K562 (cell line): ENCODE measurements around the gene PLXDC1. TPM values are rescaled to one million over a fixed set of nuclear protein-coding genes. Genes with fewer than 3 reads are reported as not detected.

Experiments used
- ADNP ChIP-seq: fragments of 200-800 bp; sonication (Bioruptor generic); IDR thresholded peaks from 2 replicates; pipeline ENCODE4 v1.6.1; 2016; ENCODE audit warnings: missing genetic modification characterization, missing compliant biosample characterization
- ARID1B ChIP-seq: fragments of 450-650 bp; IDR thresholded peaks from 2 replicates; pipeline ENCODE4 v1.6.1; 2016; ENCODE audit warnings: antibody characterized with exemption, mild to moderate bottlenecking, inconsistent platforms
- CTBP1 ChIP-seq: fragments of 450-650 bp; IDR thresholded peaks from 2 replicates; pipeline ENCODE4 v1.6.1; 2016; ENCODE audit warnings: borderline replicate concordance
- FOSL1 ChIP-seq: fragments of 200-800 bp; sonication (Bioruptor generic); conservative IDR thresholded peaks from 2 replicates; pipeline ENCODE4 v1.6.1; 2016; ENCODE audit warnings: missing genetic modification characterization, missing compliant biosample characterization
- GATA2 ChIP-seq: sonication (generic); formaldehyde crosslinking; IDR thresholded peaks from 2 replicates; pipeline ENCODE4 v1.4.0; 2020; ENCODE audit warnings: mild to moderate bottlenecking, missing genetic modification reagents
- HBP1 ChIP-seq: fragments of 450-650 bp; formaldehyde crosslinking; IDR thresholded peaks from 2 replicates; pipeline ENCODE4 v1.4.0; 2022; ENCODE audit warnings: missing genetic modification characterization
- KLF16 ChIP-seq: IDR thresholded peaks from 2 replicates; pipeline ENCODE4 v1.6.1; 2016; ENCODE audit warnings: antibody characterized with exemption
- MAZ ChIP-seq, 2 experiments: fragments of 450-650 bp in 1 of 2; sonication (generic) in 1 of 2; formaldehyde crosslinking; IDR thresholded peaks in 1 of 2; conservative IDR thresholded peaks in 1 of 2; 2 replicates each; pipeline versions ENCODE4 v1.4.0 to v1.5.0; 2020; ENCODE audit warnings: mild to moderate bottlenecking in 1 of 2, missing genetic modification reagents in 1 of 2
- MCM5 ChIP-seq: fragments of 450-650 bp; IDR thresholded peaks from 2 replicates; pipeline ENCODE4 v1.6.1; 2016; ENCODE audit warnings: low read depth
- MLLT1 ChIP-seq, 2 experiments: fragments of 450-650 bp; IDR thresholded peaks; 2 replicates each; pipeline ENCODE4 v1.6.1; 2016
- MTA2 ChIP-seq: fragments of 450-650 bp; IDR thresholded peaks from 2 replicates; pipeline ENCODE4 v1.6.1; 2016; ENCODE audit warnings: low read depth
- NBN ChIP-seq: fragments of 450-650 bp; IDR thresholded peaks from 2 replicates; pipeline ENCODE4 v1.6.1; 2016; ENCODE audit warnings: low read depth, mild to moderate bottlenecking
- OTX1 ChIP-seq: fragments of 450-650 bp; formaldehyde crosslinking; IDR thresholded peaks from 2 replicates; pipeline ENCODE4 v1.4.0; 2022; ENCODE audit warnings: mild to moderate bottlenecking
- PURB ChIP-seq: sonication (generic); formaldehyde crosslinking; IDR thresholded peaks from 2 replicates; pipeline ENCODE4 v1.9.0; 2021; ENCODE audit warnings: low read depth, mild to moderate bottlenecking, missing genetic modification reagents
- SMAD4 ChIP-seq: fragments of 250-450 bp; sonication (Bioruptor Pico); conservative IDR thresholded peaks from 2 replicates; pipeline ENCODE4 v1.8.0; 2021; ENCODE audit warnings: inconsistent platforms, mild to moderate bottlenecking, moderate library complexity
- SOX6 ChIP-seq: fragments of 450-650 bp; IDR thresholded peaks from 2 replicates; pipeline ENCODE4 v1.6.1; 2014; ENCODE audit warnings: mild to moderate bottlenecking
- TAF1 ChIP-seq: IDR thresholded peaks from 2 replicates; pipeline ENCODE4 v1.6.1; 2011; ENCODE audit warnings: mild to moderate bottlenecking, low read length, moderate library complexity; ENCODE audit not compliant: insufficient read depth, control insufficient read depth, severe bottlenecking; ENCODE audit errors: extremely low read depth
- TCFL5 ChIP-seq: fragments of 250-450 bp; sonication (Bioruptor Pico); conservative IDR thresholded peaks from 2 replicates; pipeline ENCODE4 v1.6.1; 2021; ENCODE audit warnings: mild to moderate bottlenecking, moderate library complexity, matching md5 sums
- VEZF1 ChIP-seq: fragments of 200-800 bp; sonication (Bioruptor generic); IDR thresholded peaks from 2 replicates; pipeline ENCODE4 v1.6.1; 2017; ENCODE audit warnings: missing genetic modification characterization, missing compliant biosample characterization
- ZBTB7A ChIP-seq: IDR thresholded peaks from 2 replicates; pipeline ENCODE4 v1.6.1; 2011; ENCODE audit warnings: low read depth, mild to moderate bottlenecking, low read length, moderate library complexity, borderline replicate concordance; ENCODE audit not compliant: control insufficient read depth
- ZEB2 ChIP-seq: fragments of 450-650 bp; IDR thresholded peaks from 2 replicates; pipeline ENCODE4 v1.6.1; 2016
- ZNF347 ChIP-seq: fragments of 450-650 bp; formaldehyde crosslinking; IDR thresholded peaks from 2 replicates; pipeline ENCODE4 v1.4.0; 2020; ENCODE audit warnings: low read depth, mild to moderate bottlenecking, moderate library complexity
- polyA plus RNA-seq, 8 experiments: library from polyadenylated mRNA; depleted of rRNA in 4 of 8; stranded (reverse) in 5 of 8; unstranded in 3 of 8; fragments of >200 nt; fragmentation: Nextera tagmentation in 2 of 8; fragmentation: Illumina TruSeq in 1 of 8; extraction: Ambion mirVana in 2 of 8; extraction: Trizol in 1 of 8; gene quantifications; 2 replicates each; pipeline versions ENCODE4 v1.2.1 to v1.2.3, GENCODE V29; 2011 to 2014; ENCODE audit warnings: inconsistent platforms in 1 of 8, missing spikeins in 1 of 8
- total RNA-seq, 7 experiments: library from RNA; depleted of rRNA in 6 of 7; stranded (reverse); fragments of >200 nt in 6 of 7; fragmentation: Illumina TruSeq in 2 of 7; extraction: Trizol in 2 of 7; gene quantifications; 2 replicates each; pipeline versions ENCODE4 v1.2.1 to v1.2.3, GENCODE V29; 2011 to 2021; ENCODE audit warnings: low replicate concordance in 1 of 7

PLXDC1 gene
- total and polyA plus RNA-seq, 9 of the 15 experiments (the other 6 are each of a cell fraction or from before 2014, with no cell fraction given) = not detected

GRCh38 chr17:39036009-39036408 is 115.4 kb downstream of the PLXDC1 start (continued):
- TF ChIP-seq SMAD4 = 0 out of 2 replicates have a peak, but pooled peaks have one; percentile 36
- peak in 1 of 2 experiments; percentile 36; a peak in 1 of 4 replicates for TF ChIP-seq MAZ (CRISPR knock-in tag; conservative IDR thresholded peaks at IDR 0.05 in 1 of 2, IDR thresholded peaks at IDR 0.05 in 1 of 2)
- no peak for TF ChIP-seq HBP1 (CRISPR knock-in tag)
- TF ChIP-seq SOX6 = peak; percentile 86
- TF ChIP-seq GATA2 (CRISPR knock-in tag) = 0 out of 2 replicates have a peak, but pooled peaks have one; percentile 25
- 0 out of 4 replicates have a peak, but pooled peaks of 1 of the 2 experiments have one; percentile 17 for TF ChIP-seq MLLT1 (IDR thresholded peaks at IDR 0.05)
- TF ChIP-seq NBN = no peak; the same call in 1 of the 2 replicates
- TF ChIP-seq MTA2 = peak; percentile 60
- 0 out of 2 replicates have a peak, but pooled peaks have one; percentile 15 for TF ChIP-seq ZBTB7A
- TF ChIP-seq ZEB2 = peak; percentile 58; the same call in 1 of the 2 replicates
- no peak for TF ChIP-seq OTX1
- TF ChIP-seq ADNP (tag) = 0 out of 2 replicates have a peak, but pooled peaks have one; percentile 23
- peak; percentile 87 for TF ChIP-seq ARID1B
- TF ChIP-seq TCFL5 = no peak
- TF ChIP-seq TAF1 = no peak
- TF ChIP-seq VEZF1 (CRISPR knock-in tag) = peak; percentile 26; the same call in 1 of the 2 replicates
- TF ChIP-seq KLF16 = peak; percentile 61; the same call in 1 of the 2 replicates
- TF ChIP-seq PURB = no peak
- peak; percentile 89 for TF ChIP-seq CTBP1
- TF ChIP-seq ZNF347 (CRISPR knock-in tag) = no peak
- TF ChIP-seq MCM5 = no peak
- TF ChIP-seq FOSL1 = 0 out of 2 replicates have a peak, but pooled peaks have one; percentile 34
